ENCODE data around the gene PRKCH.
A peak's percentile ranks its signal among the peaks of the same experiment; 100 is the strongest.

The PRKCH gene

DNA sequence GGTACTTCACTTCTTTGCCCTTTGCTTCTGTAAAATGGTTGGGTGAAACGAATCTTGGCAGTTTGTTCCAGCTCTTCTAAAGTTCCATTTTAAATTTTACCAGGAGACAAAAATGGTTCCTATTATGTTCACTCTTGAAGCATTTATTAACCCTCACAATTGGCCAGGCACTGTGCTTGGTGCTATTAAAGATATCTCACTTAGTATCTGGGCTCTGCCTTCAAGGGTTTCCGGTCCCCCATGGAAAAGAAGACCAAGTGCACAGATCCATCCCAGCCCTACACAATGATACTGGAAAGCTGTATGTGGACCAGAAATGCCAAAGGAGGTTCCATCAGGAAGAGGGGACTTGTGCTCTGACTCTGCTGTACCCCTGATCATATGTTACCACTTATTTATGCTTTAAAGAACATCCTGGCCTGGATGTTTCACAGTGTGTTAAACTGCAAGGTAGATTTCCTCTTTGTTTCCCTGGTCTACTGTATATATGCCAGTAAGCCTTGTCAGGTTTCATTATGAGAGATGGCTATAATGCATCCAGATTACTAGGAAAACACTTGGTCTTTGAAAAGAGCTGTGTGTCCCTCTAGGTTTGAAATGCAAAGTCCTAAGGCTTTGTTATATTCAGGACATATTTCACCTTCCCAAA, 154.8 kb downstream of the PRKCH start:
- H3K4me3 ChIP-seq (ENCODE audit: low read depth, low read length), result no peak overlapping the region
- no peak for TF ChIP-seq CTCF (IDR thresholded peaks at IDR 0.05; ENCODE audit: low read depth, low read length)

DNA sequence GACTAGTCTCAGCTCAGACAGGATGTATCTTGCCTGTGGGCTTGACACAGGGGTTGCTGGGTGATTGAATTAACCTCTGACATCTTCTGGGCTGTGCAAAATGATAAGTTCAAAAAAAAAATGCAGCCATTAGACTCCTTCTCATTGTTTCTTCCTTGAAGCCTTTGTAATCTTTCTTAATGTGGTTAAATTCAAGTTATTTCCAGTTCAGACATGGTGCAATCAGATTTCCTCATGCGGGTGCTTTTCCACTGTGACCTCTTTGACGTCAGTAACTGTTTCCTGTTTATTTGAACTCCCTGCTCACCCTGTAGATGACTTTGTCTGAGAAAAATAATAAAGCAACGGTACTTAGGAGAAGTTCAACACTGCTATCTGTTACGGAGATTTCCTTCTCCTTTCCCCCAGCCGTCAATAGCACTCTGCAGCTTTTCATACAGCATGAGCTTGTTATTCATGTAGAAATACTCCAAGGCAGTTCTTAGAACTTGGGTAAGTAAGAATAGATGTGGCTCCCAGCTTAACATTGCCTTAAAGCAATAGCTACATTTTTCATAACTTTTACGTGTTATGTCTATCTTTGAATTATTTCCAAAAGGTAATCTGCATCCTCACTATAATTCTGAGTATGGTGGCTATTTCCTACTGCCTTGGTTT, 155.5 kb downstream of the PRKCH start:
- H3K4me3 ChIP-seq (ENCODE audit: low read depth, low read length), result peak overlapping the region; percentile 34
- no peak for TF ChIP-seq CTCF (IDR thresholded peaks at IDR 0.05; ENCODE audit: low read depth, low read length)

DNA sequence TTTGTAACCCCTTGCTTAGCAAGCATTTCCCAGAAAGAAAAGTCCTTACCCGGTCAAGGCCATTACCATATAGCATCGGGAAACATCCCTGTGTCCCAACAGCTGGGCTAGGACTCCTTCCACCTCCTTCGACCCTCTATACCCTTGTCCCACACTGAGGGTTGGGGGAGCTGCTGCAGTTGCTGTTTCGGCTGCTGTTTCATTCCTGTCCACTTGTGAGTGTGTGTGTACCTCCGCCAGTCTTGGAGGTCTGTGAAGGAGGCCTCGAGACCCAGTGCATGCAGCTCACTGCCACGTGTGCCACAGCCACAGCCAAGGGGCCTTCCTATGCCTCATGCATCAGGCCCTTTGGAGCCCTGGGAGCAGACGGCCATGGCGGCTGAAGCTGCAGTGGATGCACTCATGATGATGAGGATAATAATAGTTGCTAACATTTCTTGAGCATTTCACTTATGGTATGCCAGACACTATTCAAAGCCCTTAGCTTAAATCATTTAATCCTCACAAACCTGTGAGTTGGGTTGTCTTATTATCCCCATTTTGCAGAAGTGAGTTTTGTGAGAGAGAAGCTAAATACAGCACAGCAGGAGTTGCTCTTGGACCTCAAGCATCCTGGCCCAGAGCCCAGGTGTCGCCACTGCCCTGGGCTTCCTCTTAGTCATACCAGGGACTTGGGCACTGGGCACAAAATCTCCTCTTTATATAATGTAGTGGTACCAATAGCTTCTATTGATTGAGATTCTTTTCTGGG, 156.5 kb downstream of the PRKCH start:
- no peak overlapping the region for H3K4me3 ChIP-seq (ENCODE audit: low read depth, low read length)
- TF ChIP-seq CTCF (IDR thresholded peaks at IDR 0.05; ENCODE audit: low read depth, low read length), result no peak

GRCh38 chr14:61478971-61479473, 157.6 kb downstream of the PRKCH start:
- TF ChIP-seq CTCF (IDR thresholded peaks at IDR 0.05; ENCODE audit: low read depth, low read length), result no peak
- no peak overlapping the region for H3K4me3 ChIP-seq (ENCODE audit: low read depth, low read length)

DNA sequence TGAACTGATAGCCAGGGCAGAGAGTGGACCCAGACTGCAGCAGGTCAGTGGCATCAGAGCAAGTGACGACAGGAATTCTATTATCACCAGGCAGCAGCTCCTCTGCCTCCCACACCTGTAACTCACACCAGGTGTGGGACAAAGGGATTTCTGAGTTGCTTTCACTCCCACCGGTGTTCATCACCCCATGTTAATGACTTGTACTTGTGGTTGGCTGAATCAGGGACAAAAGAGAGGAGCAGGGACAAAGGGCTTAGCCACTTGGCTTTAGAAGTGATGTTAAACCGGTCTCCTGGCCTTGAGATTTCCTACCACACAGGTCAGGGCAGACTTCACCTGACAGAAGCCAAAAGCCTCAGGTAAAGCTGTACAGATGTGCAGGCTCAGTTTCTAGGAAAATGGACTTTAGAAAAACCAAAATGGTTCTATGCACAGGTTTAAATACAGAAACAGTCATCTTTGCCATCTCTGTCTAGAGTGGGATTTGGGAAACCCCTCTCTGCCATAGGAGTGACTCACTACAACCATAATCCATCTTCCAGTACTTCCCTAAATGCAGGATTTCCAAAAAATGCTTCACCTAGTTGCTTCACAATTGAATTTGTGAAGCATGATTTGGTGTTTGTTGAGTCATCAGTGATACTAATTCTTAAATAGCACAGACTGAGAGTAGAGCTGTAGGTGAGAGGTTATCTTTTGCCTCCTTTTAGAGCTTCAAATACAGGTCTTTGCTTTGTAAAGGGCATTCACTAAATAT, 158.5 kb downstream of the PRKCH start:
- TF ChIP-seq CTCF (IDR thresholded peaks at IDR 0.05; ENCODE audit: low read depth, low read length), result no peak
- no peak overlapping the region for H3K4me3 ChIP-seq (ENCODE audit: low read depth, low read length)

GRCh38 chr14:61480704-61481285, 159.4 kb downstream of the PRKCH start:
- TF ChIP-seq CTCF (IDR thresholded peaks at IDR 0.05; ENCODE audit: low read depth, low read length), result no peak
- no peak overlapping the region for H3K4me3 ChIP-seq (ENCODE audit: low read depth, low read length)

Measured in WI38 (cell line).